Activated naive CD4-positive, alpha-beta T cell treated with anti-CD3 and anti-CD28 coated beads, Interleukin-2, amount 50 U/mL, for 72 hours (primary cell): ENCODE results near the gene TMC8. TPM values are rescaled to one million over a fixed set of nuclear protein-coding genes. Genes with fewer than 3 reads are reported as not detected.

Source experiments
- ATAC-seq, 2 donors: fragments of 150-1000 bp; cut with Tn5 transposase; 2 replicates each; pipeline ENCODE4 v1.10.0; 2021; ENCODE audit warnings: mild to moderate bottlenecking in 2 of 2, moderate library complexity in 2 of 2
- DNase-seq, 2 donors: peaks; one replicate each; pipeline ENCODE4 v3.0.0; 2021 to 2022; ENCODE audit warnings: low spot score in 2 of 2
- H3K27ac Mint-ChIP-seq, 2 donors: one replicate each; pipeline ENCODE4 v1.8.0; 2022; ENCODE audit warnings: mild to moderate bottlenecking in 2 of 2, mixed read lengths in 2 of 2
- H3K36me3 Mint-ChIP-seq, 2 donors: one replicate each; pipeline ENCODE4 v1.8.0; 2022; ENCODE audit warnings: mixed read lengths in 2 of 2
- H3K9me3 Mint-ChIP-seq, 2 donors: one replicate each; pipeline ENCODE4 v1.8.0; 2022; ENCODE audit warnings: mixed read lengths in 2 of 2
- total RNA-seq, 2 donors: library from RNA; stranded (reverse); gene quantifications; one replicate each; pipeline ENCODE4 v1.2.3, GENCODE V29; 2022

The TMC8 gene
- total RNA-seq, 2 donors from 2014 or later: 165 to 187 TPM

- no peaks in the 10 kb centered on the region for H3K9me3 Mint-ChIP-seq
- DNase-seq: no peak
- peaks cover 20 to 36% of the 10 kb centered on the region in 2 donors for H3K36me3 Mint-ChIP-seq
- no peak for ATAC-seq
- peak overlapping the region; percentile 65 to 83 for H3K27ac Mint-ChIP-seq
These were observed 44.5 kb downstream of the TMC8 start for GRCh38 chr17:78174870-78175642.

GRCh38 chr17:78175643-78175981 lies 45.0 kb downstream of the TMC8 start:
- H3K36me3 Mint-ChIP-seq: peaks cover 25 to 42% of the 10 kb centered on the region in 2 donors
- peak overlapping the region; percentile 74 to 85 for H3K27ac Mint-ChIP-seq
- ATAC-seq (no peak), DNase-seq (no peak)
- H3K9me3 Mint-ChIP-seq: no peaks in the 10 kb centered on the region

- H3K9me3 Mint-ChIP-seq: no peaks in the 10 kb centered on the region
- peak; percentile 78 to 83 for DNase-seq
- peaks cover 31 to 49% of the 10 kb centered on the region in 2 donors for H3K36me3 Mint-ChIP-seq
- peak overlapping the region in 1 of 2 donors; percentile 52 for H3K27ac Mint-ChIP-seq
- peak; percentile 60 to 71 for ATAC-seq
These were observed 46.0 kb downstream of the TMC8 start for GRCh38 chr17:78176548-78177025.

GRCh38 chr17:78179372-78179771 lies 48.8 kb downstream of the TMC8 start:
- Mint-ChIP-seq H3K27ac (peak overlapping the region in 1 of 2 donors; percentile 44), H3K9me3 (no peaks in the 10 kb centered on the region), H3K36me3 (peaks cover 39 to 53% of the 10 kb centered on the region in 2 donors)
- ATAC-seq: peak in 1 of 2 donors; percentile 59
- DNase-seq: no peak

GRCh38 chr17:78180083-78180482 lies 49.5 kb downstream of the TMC8 start:
- ATAC-seq (no peak), DNase-seq (no peak)
- Mint-ChIP-seq H3K9me3 (no peaks in the 10 kb centered on the region), H3K36me3 (peaks cover 46 to 60% of the 10 kb centered on the region in 2 donors), H3K27ac (no peak overlapping the region)

GRCh38 chr17:78180508-78180907 lies 49.9 kb downstream of the TMC8 start:
- DNase-seq (no peak), ATAC-seq (no peak)
- Mint-ChIP-seq H3K27ac (peak overlapping the region in 1 of 2 donors; percentile 3), H3K9me3 (no peaks in the 10 kb centered on the region), H3K36me3 (peaks cover 48 to 62% of the 10 kb centered on the region in 2 donors)

GRCh38 chr17:78182504-78182903 lies 51.9 kb downstream of the TMC8 start:
- Mint-ChIP-seq H3K36me3 (peaks cover 48 to 62% of the 10 kb centered on the region in 2 donors), H3K27ac (no peak overlapping the region), H3K9me3 (no peaks in the 10 kb centered on the region)
- ATAC-seq (no peak), DNase-seq (no peak)

- ATAC-seq (no peak), DNase-seq (no peak)
- H3K9me3 Mint-ChIP-seq: no peaks in the 10 kb centered on the region
- H3K27ac Mint-ChIP-seq: peak overlapping the region in 1 of 2 donors; percentile 44
- peaks cover 41 to 59% of the 10 kb centered on the region in 2 donors for H3K36me3 Mint-ChIP-seq
These were observed 53.3 kb downstream of the TMC8 start for GRCh38 chr17:78183916-78184315.

- DNase-seq (no peak), ATAC-seq (no peak)
- Mint-ChIP-seq H3K9me3 (no peaks in the 10 kb centered on the region), H3K27ac (peak overlapping the region in 1 of 2 donors; percentile 57), H3K36me3 (peaks cover 37 to 54% of the 10 kb centered on the region in 2 donors)
These were observed 53.8 kb downstream of the TMC8 start for GRCh38 chr17:78184351-78184750.

GRCh38 chr17:78184868-78185267 lies 54.3 kb downstream of the TMC8 start:
- ATAC-seq (no peak), DNase-seq (no peak)
- H3K27ac Mint-ChIP-seq: peak overlapping the region in 1 of 2 donors; percentile 9

GRCh38 chr17:78185981-78186691 lies 55.6 kb downstream of the TMC8 start:
- no peaks in the 10 kb centered on the region for H3K9me3 Mint-ChIP-seq
- H3K36me3 Mint-ChIP-seq: peaks cover 34 to 50% of the 10 kb centered on the region in 2 donors
- ATAC-seq: peak in 1 of 2 donors; percentile 1
- peak overlapping the region; percentile 86 to 93 for H3K27ac Mint-ChIP-seq
- no peak for DNase-seq

More at GRCh38 chr17:78184868-78185267, 54.3 kb downstream of the TMC8 start:
- Mint-ChIP-seq H3K36me3 (peaks cover 35 to 49% of the 10 kb centered on the region in 2 donors), H3K9me3 (no peaks in the 10 kb centered on the region)

GRCh38 chr17:78186692-78187595 lies 56.4 kb downstream of the TMC8 start, which contains the start of the genes AFMID and TK1:
Gene AFMID (plus strand): TSS chr17:78187362. CDS start chr17:78187371, 9 bp downstream.
Gene TK1 (minus strand): TSS chr17:78187052. CDS start chr17:78186994, 58 bp downstream.
- Mint-ChIP-seq H3K9me3 (no peaks in the 10 kb centered on the region), H3K36me3 (peaks cover 28 to 44% of the 10 kb centered on the region in 2 donors), H3K27ac (peak within 1 kb of the TSS; percentile 86 to 93)
- peak; percentile 97 for ATAC-seq
- DNase-seq: peak; percentile 98 to 99

Other genes with a start within 250 kb of the TMC8 start
- 10 to 100 TPM; 13.4 to 28.8 TPM for gene TNRC6C, start 172.1 kb upstream of the TMC8 start, total RNA-seq
- 100 to 1,000 TPM; 165 to 233 TPM for gene TMC6, start 2.0 kb upstream of the TMC8 start, total RNA-seq
- gene C17orf99, start 15.6 kb downstream of the TMC8 start, total RNA-seq: not detected
- gene SYNGR2, start 37.8 kb downstream of the TMC8 start, total RNA-seq: 10 to 100 TPM; 84.0 to 92.7 TPM
- 100 to 1,000 TPM; 129 to 234 TPM for gene TK1, start 56.3 kb downstream of the TMC8 start, total RNA-seq
- gene AFMID, start 56.6 kb downstream of the TMC8 start, total RNA-seq: 10 to 100 TPM; 27.1 to 60.6 TPM
- 100 to 1,000 TPM in 1 of 2 donors, 10 to 100 TPM in 1; 87.4 to 106 TPM for gene BIRC5, start 83.5 kb downstream of the TMC8 start, total RNA-seq
- gene TMEM235, start 100.9 kb downstream of the TMC8 start, total RNA-seq: not detected
- 100 to 1,000 TPM; 179 to 182 TPM for gene SOCS3, start 229.3 kb downstream of the TMC8 start, total RNA-seq
- 100 to 1,000 TPM in 1 of 2 donors, 10 to 100 TPM in 1; 63.5 to 122 TPM for gene PGS1, start 247.9 kb downstream of the TMC8 start, total RNA-seq